Panc1 (cell line): ENCODE measurements around the gene FCN3.

ENCODE experiments used
- CTCF ChIP-seq: fragments of 450-650 bp; IDR thresholded peaks from 2 replicates; pipeline ENCODE4 v1.5.1; 2017; ENCODE audit warnings: mild to moderate bottlenecking
- POLR2AphosphoS5 ChIP-seq: IDR thresholded peaks from 2 replicates; pipeline ENCODE4 v1.6.1; 2012; ENCODE audit warnings: mild to moderate bottlenecking, low read depth, low read length, moderate library complexity
- REST ChIP-seq, 2 experiments: IDR thresholded peaks; 2 replicates each; pipeline ENCODE4 v1.6.1; 2011 to 2012; ENCODE audit warnings: low read depth in 2 of 2, control low read depth in 1 of 2, low read length in 1 of 2, mild to moderate bottlenecking in 1 of 2, moderate library complexity in 1 of 2; ENCODE audit not compliant: insufficient read depth in 1 of 2
- SIN3A ChIP-seq: IDR thresholded peaks from 2 replicates; pipeline ENCODE4 v1.6.1; 2012; ENCODE audit warnings: low read depth, mild to moderate bottlenecking, low read length, moderate library complexity, borderline replicate concordance; ENCODE audit not compliant: insufficient read depth
- TCF7L2 ChIP-seq: IDR thresholded peaks from 2 replicates; pipeline ENCODE4 v1.6.1; 2011; ENCODE audit warnings: mild to moderate bottlenecking, low read depth, low read length, inconsistent platforms

- TF ChIP-seq CTCF: no peak
- no peak for TF ChIP-seq REST (IDR thresholded peaks at IDR 0.05; ENCODE audit: insufficient read depth in 1 of 2, low read depth in 2 of 2, low read length in 1 of 2)
- TF ChIP-seq POLR2AphosphoS5: no peak
- no peak for TF ChIP-seq TCF7L2
- no peak for TF ChIP-seq SIN3A
Observed at GRCh38 chr1:27397749-27398148, 23.1 kb upstream of the FCN3 start.
